GM18499 (cell line): ENCODE results near the gene EFHC2.

Source experiments
- ATAC-seq: cut with Tn5 transposase; IDR thresholded peaks from one replicate; pipeline ENCODE4 v1.9.1; 2021; ENCODE audit warnings: moderate number of reproducible peaks; ENCODE audit not compliant: insufficient read depth, unreplicated experiment

The EFHC2 gene

GRCh38 chrX:44162964-44163475 is 180.5 kb downstream of the EFHC2 start:
- no peak for ATAC-seq

- ATAC-seq: no peak
Observed at GRCh38 chrX:44157858-44158257, 185.6 kb downstream of the EFHC2 start.

- ATAC-seq: no peak
Observed at GRCh38 chrX:44157283-44157682, 186.2 kb downstream of the EFHC2 start.

DNA sequence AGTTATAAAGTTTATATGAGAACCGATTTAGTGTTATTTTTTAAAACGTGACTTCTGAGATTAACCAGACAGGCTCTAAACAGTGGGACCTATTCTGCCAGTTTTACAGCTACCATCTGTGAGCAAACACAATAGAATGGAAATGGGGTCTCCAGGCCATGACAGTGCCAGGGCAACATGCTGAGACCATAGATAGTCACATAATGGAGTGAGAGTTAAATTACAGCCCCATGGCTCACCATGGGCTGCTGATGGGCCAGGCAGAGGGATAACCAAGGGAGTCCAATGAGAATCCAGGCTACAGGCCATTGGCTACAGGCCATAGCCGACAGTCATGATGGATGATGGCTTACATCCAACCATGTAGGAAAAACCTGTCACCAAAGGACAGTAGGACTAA is 186.7 kb downstream of the EFHC2 start:
- ATAC-seq: no peak

DNA sequence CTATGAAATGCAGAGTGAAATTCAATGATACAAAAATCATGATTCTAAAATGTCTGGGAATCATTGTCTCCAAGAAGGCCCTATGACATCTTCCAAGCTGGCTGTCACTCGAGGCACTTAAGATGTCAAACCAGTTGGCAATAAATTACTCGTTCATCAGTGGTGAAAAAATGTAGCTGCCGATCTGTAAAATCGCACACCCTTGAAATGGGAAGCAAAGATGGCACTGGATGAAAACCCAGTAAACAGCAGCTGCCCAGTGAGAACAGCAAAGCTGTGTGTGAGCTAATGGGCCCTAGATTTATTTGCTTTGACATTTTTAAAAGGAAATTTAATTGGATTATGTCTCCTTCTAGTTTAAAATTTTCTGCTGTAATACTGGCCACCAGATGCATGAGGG is 188.3 kb downstream of the EFHC2 start:
- no peak for ATAC-seq

GRCh38 chrX:44152852-44153251 is 190.6 kb downstream of the EFHC2 start:
- ATAC-seq: no peak

DNA sequence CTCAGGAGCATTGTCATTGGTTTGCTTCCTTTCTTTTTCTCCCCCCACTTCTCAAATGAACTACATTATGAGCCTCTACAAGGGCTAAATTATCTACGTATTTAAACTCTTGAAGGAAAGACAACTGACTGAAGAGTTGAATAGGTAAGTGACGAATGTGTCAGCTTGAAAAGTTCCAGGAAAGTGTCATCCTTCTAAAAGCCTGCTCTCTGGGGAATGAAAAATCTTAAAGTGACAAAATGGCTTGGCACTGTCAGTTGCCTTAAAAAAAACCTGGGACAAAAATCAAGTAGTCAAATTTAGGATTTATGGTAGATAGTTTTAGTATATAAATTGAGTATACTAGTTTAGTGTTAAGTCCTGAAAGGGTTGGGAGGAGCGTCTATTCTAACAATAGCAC is 196.3 kb downstream of the EFHC2 start:
- ATAC-seq: no peak

- ATAC-seq: no peak
Observed at GRCh38 chrX:44144177-44144945, 199.1 kb downstream of the EFHC2 start.

- no peak for ATAC-seq
Observed at GRCh38 chrX:44143061-44143602, 200.3 kb downstream of the EFHC2 start.

DNA sequence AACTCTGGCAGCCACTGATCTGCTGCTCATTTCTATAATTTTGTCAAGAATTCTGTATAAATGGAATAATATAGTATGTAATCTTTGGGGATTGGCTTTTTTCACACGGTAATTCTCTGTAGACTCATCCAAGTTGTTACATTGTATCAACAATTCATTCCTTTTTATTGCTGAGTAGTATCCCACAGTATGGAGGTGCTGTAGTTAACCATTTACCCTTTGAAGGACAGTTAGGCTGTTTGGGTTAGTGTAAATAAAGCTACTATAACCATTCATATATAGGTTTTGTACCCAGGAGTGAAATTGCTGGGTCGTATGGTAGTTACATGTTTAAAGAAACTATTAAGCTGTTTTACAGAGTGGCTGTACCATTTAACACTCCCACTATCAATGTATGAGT is 213.3 kb downstream of the EFHC2 start:
- ATAC-seq: no peak

DNA sequence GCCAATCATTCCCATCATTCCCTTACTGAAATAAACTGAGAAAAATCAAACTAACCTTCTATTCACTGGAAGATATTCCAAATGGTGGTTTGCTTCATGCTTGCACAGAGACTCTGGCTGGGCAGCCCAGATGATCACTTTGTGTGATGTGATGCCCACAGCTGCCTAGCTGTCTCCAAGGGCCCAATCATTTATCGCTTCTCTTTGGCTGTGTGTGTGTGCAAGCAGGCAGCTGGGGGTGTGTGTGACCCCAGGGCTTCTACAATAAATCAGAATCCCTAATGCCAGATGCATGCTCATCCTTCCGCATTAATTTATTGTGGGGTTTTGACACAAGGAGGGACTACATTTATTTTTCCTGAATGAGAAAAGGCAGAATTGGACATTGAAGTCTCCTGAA is 230.1 kb downstream of the EFHC2 start:
- no peak for ATAC-seq

DNA sequence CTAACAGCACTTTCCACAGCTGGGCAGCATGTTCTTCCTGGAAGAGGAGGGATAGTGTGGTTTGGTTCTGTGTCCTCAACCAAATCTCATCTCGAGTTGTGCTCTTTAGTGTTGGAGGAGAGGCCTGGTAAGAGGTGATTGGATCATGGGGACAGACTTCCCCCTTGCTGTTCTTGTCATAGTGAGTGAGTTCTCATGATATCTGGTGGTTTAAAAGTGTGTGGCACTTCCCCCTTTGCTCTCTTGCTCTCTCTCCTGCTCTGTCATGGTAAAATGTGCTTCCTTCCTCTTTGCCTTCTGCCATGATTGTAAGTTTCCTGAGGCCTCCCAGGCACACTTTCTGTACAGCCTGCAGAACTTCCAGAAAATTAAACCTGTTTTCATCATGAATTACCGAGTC is 236.6 kb downstream of the EFHC2 start:
- ATAC-seq: no peak

DNA sequence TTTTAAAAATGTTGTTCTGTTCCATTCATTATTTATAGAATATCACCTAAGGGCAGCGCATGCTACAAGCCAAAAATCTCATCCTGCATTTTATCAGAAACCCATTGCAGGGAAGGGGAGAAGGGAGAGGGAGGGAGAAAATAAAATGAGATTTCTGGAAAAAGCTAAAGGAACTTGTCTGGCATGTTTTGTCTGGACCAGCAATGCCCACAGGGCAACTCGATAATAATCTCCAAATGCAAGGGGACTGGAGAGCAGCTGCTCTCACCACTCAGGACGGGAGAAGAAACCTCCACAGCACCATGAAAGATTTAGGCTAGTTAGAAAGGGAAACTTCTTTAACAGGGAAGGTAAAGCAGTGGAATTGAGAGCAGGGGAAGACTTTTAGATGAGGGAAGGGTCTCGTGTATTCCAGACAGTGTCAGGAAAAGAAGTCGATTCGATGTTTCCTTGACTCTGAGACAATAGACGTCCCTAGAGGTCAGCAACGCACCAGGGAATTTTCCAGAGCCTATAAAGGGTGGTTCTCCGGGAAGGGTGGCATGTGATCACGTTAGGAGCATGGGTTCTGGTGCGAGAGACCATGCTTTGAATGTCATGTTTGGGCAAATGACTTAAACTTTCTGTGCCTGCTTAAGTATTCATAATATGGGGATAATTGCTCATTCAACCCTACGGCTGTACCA is 238.1 kb downstream of the EFHC2 start:
- no peak for ATAC-seq

DNA sequence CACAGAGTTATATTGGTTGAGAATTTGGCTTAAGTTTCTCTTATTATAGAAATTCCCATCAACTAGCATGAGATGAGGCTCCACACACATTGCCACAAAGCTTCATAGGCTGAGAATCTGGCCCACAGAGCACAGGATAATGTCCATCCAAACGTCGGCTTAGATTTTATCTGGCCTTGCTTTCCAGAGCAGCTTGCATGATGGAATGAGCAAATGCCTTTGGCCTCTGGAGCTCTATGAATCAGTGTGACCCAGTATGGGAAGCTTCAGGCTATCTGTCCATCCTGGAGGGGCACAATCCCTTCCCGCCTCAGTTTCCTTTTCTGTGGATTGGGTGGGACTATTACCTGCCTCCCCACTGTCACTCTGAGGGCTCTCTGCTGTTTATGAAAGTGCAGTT is 238.8 kb downstream of the EFHC2 start:
- ATAC-seq: no peak

DNA sequence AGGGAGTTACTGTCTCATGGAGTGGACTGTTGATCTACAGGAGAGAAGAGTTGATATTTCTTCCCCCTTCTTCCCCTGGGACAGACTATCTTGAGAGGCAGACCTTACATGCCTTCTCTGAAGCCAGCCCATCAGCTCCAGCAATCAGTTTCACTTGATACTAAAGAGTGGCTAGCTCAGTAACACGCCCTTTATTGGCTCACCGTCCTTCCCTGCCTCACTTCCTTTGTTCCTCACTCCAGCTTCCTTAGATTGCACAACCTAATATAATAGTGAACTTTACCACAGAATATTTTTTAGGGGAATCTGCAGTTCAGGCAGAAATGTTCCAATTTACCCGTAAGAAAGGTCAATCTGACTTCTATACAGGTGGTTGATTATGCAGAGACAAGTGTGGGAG is 242.2 kb downstream of the EFHC2 start:
- ATAC-seq: no peak

DNA sequence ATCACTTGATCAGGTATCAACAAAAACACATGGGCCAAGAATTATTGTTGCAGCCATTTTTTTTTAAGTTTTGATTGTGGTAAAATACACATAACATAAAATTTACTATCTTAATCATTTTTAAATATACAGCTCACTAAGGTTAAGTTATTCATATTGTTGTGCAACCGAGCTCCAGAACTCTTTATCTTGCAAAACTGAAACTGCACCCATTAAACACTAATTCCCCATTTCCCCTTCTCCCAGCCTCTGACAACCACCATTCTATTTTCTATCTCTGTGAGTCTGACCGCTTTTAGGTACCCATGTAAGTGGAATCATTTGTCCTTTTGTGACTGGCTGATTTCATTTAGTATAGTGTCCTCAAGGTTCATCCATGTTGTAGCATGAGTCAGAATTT is 244.1 kb downstream of the EFHC2 start:
- no peak for ATAC-seq
